HL-60 (cell line): ENCODE measurements around the gene UBAP2L.

Experiments
- DNase-seq, 2 experiments: peaks; one replicate each; pipeline ENCODE4 v3.0.0-alpha.2; 2010 to 2020; ENCODE audit warnings: low read depth in 1 of 2, low spot score in 1 of 2
- H3K27ac ChIP-seq: fragments of 250-450 bp; sonication (Bioruptor Pico); replicated peaks from 2 replicates; pipeline ENCODE4 v1.5.1; 2020; ENCODE audit warnings: mild to moderate bottlenecking, moderate library complexity
- H3K27me3 ChIP-seq: fragments of 250-450 bp; sonication (Bioruptor Pico); 2 replicates; pipeline ENCODE4 v1.5.1; 2021; ENCODE audit warnings: mild to moderate bottlenecking, moderate library complexity; ENCODE audit not compliant: insufficient read depth, poor library complexity, severe bottlenecking
- H3K4me3 ChIP-seq: replicated peaks from 2 replicates; pipeline ENCODE4 v1.5.1; 2011; ENCODE audit warnings: mild to moderate bottlenecking, control low read depth, low read length; ENCODE audit not compliant: insufficient read depth
- GABPA ChIP-seq: IDR thresholded peaks from 2 replicates; pipeline ENCODE4 v1.6.1; 2012; ENCODE audit warnings: low read depth
- POLR2AphosphoS5 ChIP-seq: IDR thresholded peaks from 2 replicates; pipeline ENCODE4 v1.6.1; 2012; ENCODE audit warnings: low read depth
- REST ChIP-seq: IDR thresholded peaks from 2 replicates; pipeline ENCODE4 v1.6.1; 2012; ENCODE audit warnings: low read depth; ENCODE audit not compliant: insufficient replicate concordance
- SPI1 ChIP-seq: IDR thresholded peaks from 2 replicates; pipeline ENCODE4 v1.6.1; 2012; ENCODE audit warnings: low read depth, mild to moderate bottlenecking, borderline replicate concordance
- TF ChIP-seq, protein P1 (sequence below): IDR thresholded peaks from one replicate; pipeline ENCODE4 v1.5.1; 2011; ENCODE audit warnings: low read length, control low read depth, inconsistent platforms; ENCODE audit not compliant: insufficient read depth

The UBAP2L gene

GRCh38 chr1:154178911-154179811 lies 41.6 kb upstream of the UBAP2L start:
- no peak overlapping the region; the same call in 1 of the 2 replicates for H3K4me3 ChIP-seq
- no peak for DNase-seq
- no peaks in the 10 kb centered on the region for H3K27me3 ChIP-seq
- no peak for TF ChIP-seq REST
- TF ChIP-seq GABPA = no peak
- TF ChIP-seq POLR2AphosphoS5 = no peak
- TF ChIP-seq SPI1 = no peak
- TF ChIP-seq, protein P1, sequence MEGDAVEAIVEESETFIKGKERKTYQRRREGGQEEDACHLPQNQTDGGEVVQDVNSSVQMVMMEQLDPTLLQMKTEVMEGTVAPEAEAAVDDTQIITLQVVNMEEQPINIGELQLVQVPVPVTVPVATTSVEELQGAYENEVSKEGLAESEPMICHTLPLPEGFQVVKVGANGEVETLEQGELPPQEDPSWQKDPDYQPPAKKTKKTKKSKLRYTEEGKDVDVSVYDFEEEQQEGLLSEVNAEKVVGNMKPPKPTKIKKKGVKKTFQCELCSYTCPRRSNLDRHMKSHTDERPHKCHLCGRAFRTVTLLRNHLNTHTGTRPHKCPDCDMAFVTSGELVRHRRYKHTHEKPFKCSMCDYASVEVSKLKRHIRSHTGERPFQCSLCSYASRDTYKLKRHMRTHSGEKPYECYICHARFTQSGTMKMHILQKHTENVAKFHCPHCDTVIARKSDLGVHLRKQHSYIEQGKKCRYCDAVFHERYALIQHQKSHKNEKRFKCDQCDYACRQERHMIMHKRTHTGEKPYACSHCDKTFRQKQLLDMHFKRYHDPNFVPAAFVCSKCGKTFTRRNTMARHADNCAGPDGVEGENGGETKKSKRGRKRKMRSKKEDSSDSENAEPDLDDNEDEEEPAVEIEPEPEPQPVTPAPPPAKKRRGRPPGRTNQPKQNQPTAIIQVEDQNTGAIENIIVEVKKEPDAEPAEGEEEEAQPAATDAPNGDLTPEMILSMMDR = no peak
- peak overlapping the region; percentile 44; the same call in 1 of the 2 replicates for H3K27ac ChIP-seq

DNA sequence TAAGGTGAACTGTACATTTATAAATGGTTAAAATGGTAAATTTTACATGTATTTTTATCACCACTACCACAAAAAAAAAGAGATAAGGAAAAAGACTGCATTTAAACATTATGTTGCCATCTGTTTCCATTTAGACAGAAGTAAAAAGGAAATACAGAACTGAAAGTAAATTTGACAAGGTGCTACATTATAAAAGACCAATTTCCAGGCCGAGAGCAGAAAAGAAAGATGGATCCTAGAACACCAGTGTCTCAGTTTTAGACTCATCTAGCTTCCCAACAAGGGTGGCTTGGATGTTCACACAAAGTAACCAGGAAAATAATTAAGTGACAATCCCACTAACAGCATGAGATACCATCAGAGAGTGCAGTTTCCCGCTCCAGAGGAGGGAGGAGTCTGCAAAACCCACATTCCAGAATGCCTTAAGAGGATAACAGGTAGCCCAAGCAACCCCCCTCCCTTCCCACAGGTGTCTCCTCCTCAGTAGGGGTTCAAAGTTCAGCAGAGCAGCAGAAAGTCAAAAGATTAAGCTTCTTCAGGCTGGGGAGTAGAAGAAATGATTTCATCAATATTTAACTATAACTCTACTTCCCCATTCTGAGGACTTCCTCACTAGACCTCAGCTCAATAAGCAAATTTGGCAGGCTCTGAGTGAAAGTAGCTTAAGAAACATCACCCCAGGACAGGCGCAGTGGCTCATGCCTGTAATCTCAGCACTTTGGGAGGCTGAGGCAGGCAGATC lies 40.6 kb upstream of the UBAP2L start:
- peak in 1 of 2 experiments; percentile 79 for DNase-seq
- TF ChIP-seq SPI1 = peak; percentile 97
- no peak for TF ChIP-seq GABPA
- TF ChIP-seq, protein P1 = no peak
- H3K4me3 ChIP-seq = peak overlapping the region; percentile 40

GRCh38 chr1:154181944-154182343 lies 38.8 kb upstream of the UBAP2L start:
- no peak for DNase-seq
- no peaks in the 10 kb centered on the region for H3K27me3 ChIP-seq
- peak overlapping the region; percentile 90 for H3K4me3 ChIP-seq
- peak overlapping the region; percentile 95 for H3K27ac ChIP-seq
- no peak for TF ChIP-seq REST
- TF ChIP-seq SPI1 = no peak
- TF ChIP-seq, protein P1 = no peak
- TF ChIP-seq GABPA = no peak
- no peak for TF ChIP-seq POLR2AphosphoS5

More for the DNA sequence above, 40.6 kb upstream of the UBAP2L start:
- H3K27me3 ChIP-seq = no peaks in the 10 kb centered on the region
- peak overlapping the region; percentile 24; the same call in 1 of the 2 replicates for H3K27ac ChIP-seq
